ENCODE measurements around the gene ATF6. TPM values are rescaled to one million over a fixed set of nuclear protein-coding genes. Genes with fewer than 3 reads are reported as not detected.

Gene ATF6
- total RNA-seq, 1 experiment from 2014 or later: 16.4 TPM

DNA sequence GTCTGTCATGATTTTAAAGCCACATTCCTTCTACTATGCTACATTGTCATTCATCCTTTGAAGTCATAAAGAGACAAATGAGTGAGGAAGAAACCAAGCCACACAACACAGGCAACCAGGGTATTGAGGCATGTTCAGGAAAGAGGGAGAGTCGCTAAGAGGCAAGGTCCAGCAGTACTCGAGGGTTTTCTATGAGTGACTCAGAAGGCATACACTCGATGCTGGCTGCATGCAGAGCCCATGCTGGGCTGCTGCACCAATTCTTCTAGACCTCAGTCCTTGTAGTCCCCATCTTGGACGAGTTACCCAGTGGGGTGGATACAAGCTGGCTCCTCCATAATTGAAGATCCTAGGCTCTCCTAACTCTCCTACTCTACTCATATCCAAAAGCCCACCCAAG lies 199.9 kb downstream of the ATF6 start:
- TF ChIP-seq SIN3A (IDR thresholded peaks at IDR 0.05; ENCODE audit: borderline replicate concordance, insufficient read depth, low read depth, low read length) (no peak), TCF7L2 (IDR thresholded peaks at IDR 0.05; ENCODE audit: low read depth, low read length) (no peak), POLR2AphosphoS5 (IDR thresholded peaks at IDR 0.05; ENCODE audit: low read depth, low read length) (no peak)
- TF ChIP-seq, protein P1, sequence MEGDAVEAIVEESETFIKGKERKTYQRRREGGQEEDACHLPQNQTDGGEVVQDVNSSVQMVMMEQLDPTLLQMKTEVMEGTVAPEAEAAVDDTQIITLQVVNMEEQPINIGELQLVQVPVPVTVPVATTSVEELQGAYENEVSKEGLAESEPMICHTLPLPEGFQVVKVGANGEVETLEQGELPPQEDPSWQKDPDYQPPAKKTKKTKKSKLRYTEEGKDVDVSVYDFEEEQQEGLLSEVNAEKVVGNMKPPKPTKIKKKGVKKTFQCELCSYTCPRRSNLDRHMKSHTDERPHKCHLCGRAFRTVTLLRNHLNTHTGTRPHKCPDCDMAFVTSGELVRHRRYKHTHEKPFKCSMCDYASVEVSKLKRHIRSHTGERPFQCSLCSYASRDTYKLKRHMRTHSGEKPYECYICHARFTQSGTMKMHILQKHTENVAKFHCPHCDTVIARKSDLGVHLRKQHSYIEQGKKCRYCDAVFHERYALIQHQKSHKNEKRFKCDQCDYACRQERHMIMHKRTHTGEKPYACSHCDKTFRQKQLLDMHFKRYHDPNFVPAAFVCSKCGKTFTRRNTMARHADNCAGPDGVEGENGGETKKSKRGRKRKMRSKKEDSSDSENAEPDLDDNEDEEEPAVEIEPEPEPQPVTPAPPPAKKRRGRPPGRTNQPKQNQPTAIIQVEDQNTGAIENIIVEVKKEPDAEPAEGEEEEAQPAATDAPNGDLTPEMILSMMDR (IDR thresholded peaks at IDR 0.05): no peak
- TF ChIP-seq, protein P2, sequence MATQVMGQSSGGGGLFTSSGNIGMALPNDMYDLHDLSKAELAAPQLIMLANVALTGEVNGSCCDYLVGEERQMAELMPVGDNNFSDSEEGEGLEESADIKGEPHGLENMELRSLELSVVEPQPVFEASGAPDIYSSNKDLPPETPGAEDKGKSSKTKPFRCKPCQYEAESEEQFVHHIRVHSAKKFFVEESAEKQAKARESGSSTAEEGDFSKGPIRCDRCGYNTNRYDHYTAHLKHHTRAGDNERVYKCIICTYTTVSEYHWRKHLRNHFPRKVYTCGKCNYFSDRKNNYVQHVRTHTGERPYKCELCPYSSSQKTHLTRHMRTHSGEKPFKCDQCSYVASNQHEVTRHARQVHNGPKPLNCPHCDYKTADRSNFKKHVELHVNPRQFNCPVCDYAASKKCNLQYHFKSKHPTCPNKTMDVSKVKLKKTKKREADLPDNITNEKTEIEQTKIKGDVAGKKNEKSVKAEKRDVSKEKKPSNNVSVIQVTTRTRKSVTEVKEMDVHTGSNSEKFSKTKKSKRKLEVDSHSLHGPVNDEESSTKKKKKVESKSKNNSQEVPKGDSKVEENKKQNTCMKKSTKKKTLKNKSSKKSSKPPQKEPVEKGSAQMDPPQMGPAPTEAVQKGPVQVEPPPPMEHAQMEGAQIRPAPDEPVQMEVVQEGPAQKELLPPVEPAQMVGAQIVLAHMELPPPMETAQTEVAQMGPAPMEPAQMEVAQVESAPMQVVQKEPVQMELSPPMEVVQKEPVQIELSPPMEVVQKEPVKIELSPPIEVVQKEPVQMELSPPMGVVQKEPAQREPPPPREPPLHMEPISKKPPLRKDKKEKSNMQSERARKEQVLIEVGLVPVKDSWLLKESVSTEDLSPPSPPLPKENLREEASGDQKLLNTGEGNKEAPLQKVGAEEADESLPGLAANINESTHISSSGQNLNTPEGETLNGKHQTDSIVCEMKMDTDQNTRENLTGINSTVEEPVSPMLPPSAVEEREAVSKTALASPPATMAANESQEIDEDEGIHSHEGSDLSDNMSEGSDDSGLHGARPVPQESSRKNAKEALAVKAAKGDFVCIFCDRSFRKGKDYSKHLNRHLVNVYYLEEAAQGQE (IDR thresholded peaks at IDR 0.05; ENCODE audit: insufficient read depth in 1 of 2, low read depth in 2 of 2, low read length in 1 of 2): no peak
- Histone ChIP-seq H3K36me3 (ENCODE audit: control insufficient read depth, insufficient read depth, low read length) (no peaks in the 10 kb centered on the region), H3K4me1 (ENCODE audit: control insufficient read depth, insufficient read depth, low read length) (peaks cover 7% of the 10 kb centered on the region), H3K4me3 (ENCODE audit: low read depth in 2 of 2, low read length in 2 of 2) (no peak overlapping the region), H3K9me3 (ENCODE audit: control insufficient read depth, insufficient read depth, low read depth, low read length) (no peaks in the 10 kb centered on the region), H3K27ac (ENCODE audit: low read length) (no peak overlapping the region), H3K27me3 (ENCODE audit: control insufficient read depth, insufficient read depth, low read length) (no peaks in the 10 kb centered on the region)
- ChIA-PET CTCF (no interaction called here), POLR2A (no interaction called here)
- DNase-seq (ENCODE audit: low read depth, low spot score) (no peak), ATAC-seq (no peak)
- no TSS peak for BruUV-seq (replicated peaks)
- in situ Hi-C loops (cut with HindIII; ENCODE audit: low pct_unique_long_range_greater_than_20kb, low sequenced_read_pairs): no loop called here
- intact Hi-C loops (cut with micrococcal nuclease; ENCODE audit: unreplicated experiment): no loop called here

DNA sequence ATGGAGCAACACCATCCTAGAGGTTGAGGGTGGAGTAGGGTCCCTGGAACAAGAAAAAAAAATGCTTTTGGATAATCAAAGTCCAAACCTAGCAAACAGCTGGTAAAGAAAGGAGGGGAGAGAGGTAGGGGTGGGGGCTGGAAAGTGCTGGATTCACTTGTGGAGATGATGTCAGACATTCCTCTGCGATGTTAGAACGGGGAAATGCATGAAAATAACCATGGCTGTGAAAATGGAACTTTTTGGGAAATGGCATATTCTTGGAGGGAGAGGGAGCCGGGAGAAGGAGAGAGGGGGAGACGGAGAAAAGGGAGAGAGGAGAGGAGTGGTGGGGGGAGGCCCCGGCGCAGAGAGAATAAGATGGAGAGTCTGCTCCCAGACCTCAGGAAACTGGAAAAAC lies 203.9 kb downstream of the ATF6 start:
- ATAC-seq: no peak
- H3K36me3 ChIP-seq (ENCODE audit: control insufficient read depth, insufficient read depth, low read length): no peaks in the 10 kb centered on the region
- no peak for DNase-seq (ENCODE audit: low read depth, low spot score)
- intact Hi-C loops (cut with micrococcal nuclease; ENCODE audit: unreplicated experiment): no loop called here
- no peak overlapping the region for H3K4me3 ChIP-seq (ENCODE audit: low read depth in 2 of 2, low read length in 2 of 2)
- in situ Hi-C loops (cut with HindIII; ENCODE audit: low pct_unique_long_range_greater_than_20kb, low sequenced_read_pairs): no loop called here
- ChIA-PET POLR2A (no interaction called here), CTCF (interaction anchor here (0.6 to 0.7 kb wide), 2 partner anchors 67 to 766 kb away, joined by 3 read pairs; no protein-coding TSS in a partner anchor)
- H3K27ac ChIP-seq (ENCODE audit: low read length): no peak overlapping the region
- no peaks in the 10 kb centered on the region for H3K9me3 ChIP-seq (ENCODE audit: control insufficient read depth, insufficient read depth, low read depth, low read length)
- TF ChIP-seq, protein P2 (IDR thresholded peaks at IDR 0.05; ENCODE audit: insufficient read depth in 1 of 2, low read depth in 2 of 2, low read length in 1 of 2): no peak
- TF ChIP-seq, protein P1 (IDR thresholded peaks at IDR 0.05): no peak
- TF ChIP-seq TCF7L2 (IDR thresholded peaks at IDR 0.05; ENCODE audit: low read depth, low read length) (no peak), SIN3A (IDR thresholded peaks at IDR 0.05; ENCODE audit: borderline replicate concordance, insufficient read depth, low read depth, low read length) (no peak), POLR2AphosphoS5 (IDR thresholded peaks at IDR 0.05; ENCODE audit: low read depth, low read length) (no peak)
- no TSS peak for BruUV-seq (replicated peaks)
- peaks cover 6% of the 10 kb centered on the region for H3K27me3 ChIP-seq (ENCODE audit: control insufficient read depth, insufficient read depth, low read length)
- H3K4me1 ChIP-seq (ENCODE audit: control insufficient read depth, insufficient read depth, low read length): no peaks in the 10 kb centered on the region

All from Panc1 (cell line).